Epithelial cell of esophagus (primary cell): ENCODE measurements around the gene SSC5D.

Experiments
- DNase-seq: peaks from one replicate; pipeline ENCODE4 v3.0.0; 2010; ENCODE audit warnings: low read depth
- H3K4me3 ChIP-seq: 2 replicates; pipeline ENCODE4 v1.5.1; 2011; ENCODE audit warnings: mild to moderate bottlenecking, low read length, control low read depth
- CTCF ChIP-seq: IDR thresholded peaks from 2 replicates; pipeline ENCODE4 v1.5.1; 2011; ENCODE audit warnings: low read depth, mild to moderate bottlenecking, low read length, control low read depth, inconsistent platforms; ENCODE audit not compliant: insufficient read depth; ENCODE audit errors: missing control alignments

Gene SSC5D

GRCh38 chr19:55489711-55490477, 1.7 kb downstream of the SSC5D start:
- DNase-seq = no peak
- no peak for TF ChIP-seq CTCF
- H3K4me3 ChIP-seq = no peak overlapping the region

- DNase-seq = no peak
- TF ChIP-seq CTCF = no peak
- H3K4me3 ChIP-seq = no peak overlapping the region
Observed at GRCh38 chr19:55490478-55491432, 2.5 kb downstream of the SSC5D start.

- no peak for TF ChIP-seq CTCF
- no peak for DNase-seq
- H3K4me3 ChIP-seq = no peak overlapping the region
Observed at GRCh38 chr19:55491546-55492360, 3.5 kb downstream of the SSC5D start.

- no peak for TF ChIP-seq CTCF
- no peak overlapping the region for H3K4me3 ChIP-seq
- DNase-seq = no peak
Observed at GRCh38 chr19:55492362-55492944, 4.2 kb downstream of the SSC5D start.

- H3K4me3 ChIP-seq = no peak overlapping the region
- no peak for TF ChIP-seq CTCF
- no peak for DNase-seq
Observed at GRCh38 chr19:55493052-55493644, 4.9 kb downstream of the SSC5D start.

- no peak overlapping the region for H3K4me3 ChIP-seq
Observed at GRCh38 chr19:55493645-55494171, 5.5 kb downstream of the SSC5D start.

More at GRCh38 chr19:55493645-55494171, 5.5 kb downstream of the SSC5D start:
- DNase-seq = no peak
- TF ChIP-seq CTCF = no peak
